Measurements from ENCODE around the gene EPN3. TPM values are rescaled to one million over a fixed set of nuclear protein-coding genes. Genes with fewer than 3 reads are reported as not detected.

Gene EPN3
- total RNA-seq, 1 donor from 2014 or later: 9.1 TPM

DNA sequence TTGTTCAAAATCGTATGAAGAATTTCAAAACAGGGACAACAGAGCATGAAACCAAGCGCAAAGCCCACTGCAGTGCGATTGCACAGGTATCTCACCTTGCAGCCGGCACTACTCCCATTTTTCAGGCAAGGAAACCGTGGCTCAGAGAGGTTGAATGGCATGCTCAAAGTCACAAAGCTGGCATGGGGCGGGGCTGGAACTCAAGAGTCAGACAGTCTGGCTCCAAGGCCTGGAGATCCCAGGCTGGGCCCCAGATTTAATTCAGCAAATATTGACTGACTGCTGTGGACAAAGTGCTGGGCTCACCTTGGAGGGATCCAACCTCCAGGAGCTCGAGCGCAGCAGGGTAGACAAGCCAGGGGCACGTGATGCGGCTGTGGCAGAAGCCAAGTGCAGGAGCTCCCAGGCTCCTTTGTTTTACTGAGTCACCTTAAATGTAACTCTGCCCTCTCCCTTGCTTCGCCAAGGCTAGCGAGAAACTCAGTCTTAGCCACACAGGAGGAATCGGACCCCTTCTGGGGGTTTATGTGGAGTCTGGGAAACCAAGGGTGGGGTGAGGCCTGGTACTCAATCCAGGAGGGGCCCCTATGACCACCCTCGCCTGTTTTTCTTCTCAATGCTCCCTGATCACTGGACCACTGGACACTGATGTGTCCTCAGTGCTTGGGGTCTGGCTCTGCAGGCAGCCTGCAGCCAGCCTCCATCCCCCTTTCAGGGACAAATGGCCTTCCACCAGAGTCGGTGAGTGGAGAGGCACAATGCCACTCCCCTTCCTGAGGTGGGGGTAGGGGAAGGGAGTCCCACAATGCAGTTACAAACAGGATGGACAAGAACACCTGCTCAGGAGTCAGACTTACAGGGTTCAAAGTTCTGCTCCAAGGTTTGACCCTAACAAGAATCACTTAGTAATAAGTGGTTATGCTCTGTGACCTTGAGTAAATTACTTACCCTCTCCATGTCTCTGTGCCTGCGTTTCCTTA is 10.6 kb downstream of the EPN3 start:
- Mint-ChIP-seq H3K4me1 (ENCODE audit: low read depth) (peaks cover 32% of the 10 kb centered on the region), H3K9me3 (ENCODE audit: low read depth) (no peaks in the 10 kb centered on the region), H3K4me3 (ENCODE audit: low read depth) (peak overlapping the region; percentile 72), H3K27ac (peak overlapping the region; percentile 98), H3K27me3 (no peaks in the 10 kb centered on the region), H3K36me3 (ENCODE audit: insufficient read depth) (no peaks in the 10 kb centered on the region)
- TF ChIP-seq CTCF (IDR thresholded peaks at IDR 0.05; ENCODE audit: unreplicated experiment): no peak
- no peak for DNase-seq (ENCODE audit: low spot score, unreplicated experiment)

- TF ChIP-seq CTCF (IDR thresholded peaks at IDR 0.05; ENCODE audit: unreplicated experiment): no peak
- DNase-seq (ENCODE audit: low spot score, unreplicated experiment): no peak
- Mint-ChIP-seq H3K27me3 (no peaks in the 10 kb centered on the region), H3K36me3 (ENCODE audit: insufficient read depth) (no peaks in the 10 kb centered on the region), H3K4me3 (ENCODE audit: low read depth) (no peak overlapping the region), H3K4me1 (ENCODE audit: low read depth) (peaks cover 30% of the 10 kb centered on the region), H3K27ac (peak overlapping the region; percentile 98), H3K9me3 (ENCODE audit: low read depth) (no peaks in the 10 kb centered on the region)
Observed at GRCh38 chr17:50544516-50544915, 12.0 kb downstream of the EPN3 start.

- TF ChIP-seq CTCF (IDR thresholded peaks at IDR 0.05; ENCODE audit: unreplicated experiment): no peak
- Mint-ChIP-seq H3K9me3 (ENCODE audit: low read depth) (no peaks in the 10 kb centered on the region), H3K36me3 (ENCODE audit: insufficient read depth) (no peaks in the 10 kb centered on the region), H3K27me3 (no peaks in the 10 kb centered on the region), H3K4me1 (ENCODE audit: low read depth) (peaks cover 30% of the 10 kb centered on the region), H3K4me3 (ENCODE audit: low read depth) (no peak overlapping the region), H3K27ac (no peak overlapping the region)
- no peak for DNase-seq (ENCODE audit: low spot score, unreplicated experiment)
Observed at GRCh38 chr17:50545311-50545710, 12.8 kb downstream of the EPN3 start.

DNA sequence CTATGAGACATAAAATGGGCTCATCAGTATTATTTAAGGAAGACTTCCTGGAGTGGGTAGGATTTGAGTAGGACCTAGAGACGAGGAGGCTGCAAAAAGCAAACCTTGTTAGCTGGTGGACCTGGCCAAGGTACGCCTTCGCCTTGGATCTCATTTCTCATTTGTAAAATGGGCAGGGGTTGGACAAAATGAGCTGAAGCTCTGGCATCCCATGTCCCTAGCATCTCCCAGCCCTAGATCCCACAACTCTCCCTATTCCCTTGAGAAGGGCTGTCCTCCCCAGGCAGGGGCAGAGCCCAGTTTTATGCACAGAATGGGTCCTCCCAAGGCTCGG is 14.1 kb downstream of the EPN3 start:
- Mint-ChIP-seq H3K4me1 (ENCODE audit: low read depth) (peaks cover 27% of the 10 kb centered on the region), H3K4me3 (ENCODE audit: low read depth) (no peak overlapping the region), H3K9me3 (ENCODE audit: low read depth) (no peaks in the 10 kb centered on the region), H3K27ac (peak overlapping the region; percentile 10), H3K27me3 (no peaks in the 10 kb centered on the region), H3K36me3 (ENCODE audit: insufficient read depth) (no peaks in the 10 kb centered on the region)
- TF ChIP-seq CTCF (IDR thresholded peaks at IDR 0.05; ENCODE audit: unreplicated experiment): no peak
- DNase-seq (ENCODE audit: low spot score, unreplicated experiment): no peak

DNA sequence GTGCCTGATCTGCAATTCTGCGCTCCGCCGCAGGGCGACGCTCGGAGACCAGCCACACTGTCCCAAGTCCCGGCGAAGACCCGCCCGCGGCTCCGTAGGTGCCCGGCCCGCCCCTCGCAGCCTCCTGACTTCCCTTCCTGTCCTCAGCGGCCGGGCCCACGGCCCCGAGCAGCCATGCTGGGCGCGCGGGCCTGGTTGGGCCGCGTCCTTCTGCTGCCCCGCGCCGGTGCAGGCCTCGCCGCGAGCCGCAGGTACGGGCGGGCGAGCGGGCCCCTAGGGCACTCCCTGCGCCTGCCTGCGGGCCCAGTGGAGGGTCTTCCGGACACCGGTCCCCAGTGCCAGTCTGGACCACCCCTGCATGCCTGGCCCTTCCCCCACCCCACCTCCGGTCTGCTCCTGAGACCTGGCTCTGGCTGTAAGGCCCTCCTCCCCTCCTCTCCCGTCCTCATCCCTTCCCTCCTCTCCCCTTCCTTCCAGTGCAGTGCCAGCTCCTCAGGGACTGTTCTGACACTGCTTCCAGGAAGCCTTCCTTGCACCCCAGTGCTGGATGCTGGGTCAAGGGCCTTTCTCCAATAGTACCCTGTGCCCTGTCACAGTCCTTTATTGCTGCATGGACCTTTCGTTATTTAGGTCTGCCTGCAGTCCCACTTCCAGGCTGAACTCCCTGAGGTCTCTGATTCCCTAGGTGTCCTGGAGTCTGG is 14.7 kb downstream of the EPN3 start, which contains the start of gene SPATA20:
TSS of gene SPATA20 (plus strand) at position 140 of the 701 bp plus-strand sequence. CDS start at position 175, 35 bp downstream.
- Mint-ChIP-seq H3K9me3 (ENCODE audit: low read depth) (no peaks in the 10 kb centered on the region), H3K4me3 (ENCODE audit: low read depth) (peak within 1 kb of the TSS; percentile 71), H3K4me1 (ENCODE audit: low read depth) (peaks cover 25% of the 10 kb centered on the region), H3K27me3 (no peaks in the 10 kb centered on the region), H3K27ac (peak within 1 kb of the TSS; percentile 71), H3K36me3 (ENCODE audit: insufficient read depth) (no peaks in the 10 kb centered on the region)
- peak; percentile 86 for DNase-seq (ENCODE audit: low spot score, unreplicated experiment)
- TF ChIP-seq CTCF (IDR thresholded peaks at IDR 0.05; ENCODE audit: unreplicated experiment): peak; percentile 97
